GM18511 (cell line): ENCODE measurements around the gene RASA3.
"Not testable (repeated sequence)": the region's sequence is repeated elsewhere in the genome, so short reads cannot be mapped to it uniquely, and the experiment has no call there.

Source experiments
- ATAC-seq: cut with Tn5 transposase; IDR thresholded peaks from one replicate; pipeline ENCODE4 v1.9.1; 2021; ENCODE audit warnings: mild to moderate bottlenecking, moderate library complexity; ENCODE audit not compliant: unreplicated experiment

Gene RASA3

DNA sequence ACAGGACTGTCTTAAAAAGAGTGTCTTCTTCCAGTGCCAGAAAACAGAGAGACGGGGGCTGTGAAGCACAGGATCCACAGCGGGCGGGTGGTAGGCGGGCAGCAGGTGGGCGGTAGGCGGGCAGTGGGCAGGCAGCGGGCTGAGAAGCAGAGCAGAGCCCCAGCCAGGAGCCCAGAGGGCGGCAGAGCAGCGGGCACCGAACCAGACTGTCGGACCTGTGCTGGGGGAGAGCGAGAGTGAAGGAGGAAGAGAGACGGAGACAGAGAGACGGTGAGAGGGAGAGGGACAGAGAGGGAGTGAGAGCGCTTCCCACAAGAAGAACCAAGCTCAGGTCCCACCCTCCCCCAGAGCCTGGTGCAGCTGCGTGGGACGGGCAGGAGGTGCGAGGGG is 30.3 kb downstream of the RASA3 start:
- no peak for ATAC-seq

DNA sequence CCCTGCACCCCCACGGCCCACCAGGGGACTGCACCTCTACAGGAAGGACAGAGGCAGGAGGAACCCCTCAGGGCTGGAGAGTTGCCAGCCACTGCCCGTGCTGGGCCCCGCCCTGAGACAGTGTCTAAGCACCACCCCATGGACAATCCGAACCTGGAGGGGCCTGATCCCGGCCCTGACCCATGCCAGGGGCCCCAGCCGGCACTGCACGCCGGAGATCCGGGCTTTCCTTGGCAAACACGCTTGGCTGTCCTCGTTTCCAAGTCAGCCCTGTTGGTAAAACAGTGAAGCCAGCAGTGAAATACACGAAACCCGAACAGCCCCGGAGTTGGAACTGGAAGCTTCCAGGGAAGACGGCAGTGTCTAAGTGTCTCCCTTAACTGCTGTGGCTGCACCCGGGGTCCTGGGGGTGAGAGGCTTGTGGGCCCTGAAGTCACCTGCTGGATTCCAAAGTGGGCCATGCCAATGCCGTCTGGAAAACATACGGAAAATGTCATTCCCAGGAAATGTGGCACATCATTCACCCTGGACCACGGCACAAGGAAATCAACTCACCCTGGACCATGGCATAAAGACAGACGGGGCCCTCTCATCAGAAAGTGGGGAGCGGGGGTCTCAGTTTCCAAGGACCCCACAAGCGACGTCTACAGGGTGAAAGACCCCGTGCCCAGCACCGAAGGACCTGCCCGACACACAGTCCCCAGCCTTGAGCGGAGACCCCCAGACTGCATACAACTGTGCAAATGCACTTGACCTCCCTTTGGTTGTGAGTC is 30.9 kb downstream of the RASA3 start:
- no peak for ATAC-seq

DNA sequence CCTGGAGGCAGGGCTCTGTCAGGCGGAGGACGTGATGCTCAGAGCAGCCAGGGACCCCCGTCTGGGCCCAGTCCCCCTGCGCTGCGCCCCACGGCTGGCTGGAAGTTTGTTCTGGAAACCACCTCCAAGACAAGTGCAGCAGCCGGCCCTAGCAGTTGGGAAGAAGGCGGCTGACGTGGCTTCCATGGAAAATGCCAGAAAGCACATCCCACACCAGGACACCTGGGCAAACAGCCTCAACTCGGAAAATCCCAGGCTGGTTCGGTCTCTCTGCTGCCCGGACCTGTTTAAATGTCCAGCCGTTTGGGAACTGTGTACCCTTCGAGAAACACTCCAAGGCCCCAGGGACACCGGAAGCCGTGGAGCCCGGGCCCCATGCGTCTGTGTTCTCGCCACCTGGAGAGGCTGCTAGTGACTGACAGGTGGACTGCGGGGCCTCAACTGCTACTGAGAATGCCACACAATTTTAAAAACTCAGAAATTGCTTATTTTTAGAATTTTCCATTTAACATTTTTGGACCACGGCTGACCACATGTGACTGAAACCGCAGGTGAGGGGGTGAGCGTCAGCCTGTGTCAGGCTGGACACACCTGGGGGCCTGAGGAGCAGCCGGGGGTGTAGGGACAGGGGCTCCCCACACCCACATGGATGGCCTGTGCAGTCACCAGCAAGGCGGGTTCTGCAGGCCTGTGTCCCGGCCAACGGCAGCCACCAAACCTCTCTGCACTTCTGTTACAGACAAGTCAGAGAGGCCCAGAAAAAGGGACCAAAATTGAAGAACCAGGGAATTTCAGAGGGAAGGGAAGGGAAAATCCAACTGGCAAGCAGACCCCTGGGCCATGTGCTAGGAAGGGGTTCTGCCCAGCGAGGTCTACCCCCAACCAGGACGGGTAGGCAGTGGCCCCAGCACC is 31.7 kb downstream of the RASA3 start:
- no peak for ATAC-seq

DNA sequence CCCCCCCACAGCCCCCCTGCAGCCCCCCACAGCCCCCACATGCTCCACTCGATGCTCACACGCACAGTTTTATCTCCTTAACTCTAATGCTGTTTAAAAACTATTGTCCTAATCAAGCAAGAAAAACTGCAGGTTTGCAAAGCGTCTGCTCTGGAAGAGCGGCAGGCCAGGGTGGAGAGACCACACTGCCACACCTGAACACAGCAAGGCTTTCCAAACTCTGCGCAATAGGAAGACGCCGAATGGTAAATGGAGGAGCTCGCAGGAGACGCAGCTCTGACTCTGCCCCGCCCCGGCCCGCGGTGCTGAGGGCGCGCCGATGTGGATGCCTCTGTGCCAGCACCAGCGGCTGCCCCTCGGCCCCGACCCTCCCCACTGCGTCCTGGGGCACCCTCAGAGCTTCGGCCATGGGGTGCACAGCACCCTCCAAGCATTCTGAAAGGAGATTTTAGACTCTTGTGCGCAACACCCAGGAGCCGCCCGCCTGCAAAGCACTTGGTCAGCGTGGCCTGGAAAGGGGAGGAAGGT is 32.4 kb downstream of the RASA3 start:
- ATAC-seq: no peak

DNA sequence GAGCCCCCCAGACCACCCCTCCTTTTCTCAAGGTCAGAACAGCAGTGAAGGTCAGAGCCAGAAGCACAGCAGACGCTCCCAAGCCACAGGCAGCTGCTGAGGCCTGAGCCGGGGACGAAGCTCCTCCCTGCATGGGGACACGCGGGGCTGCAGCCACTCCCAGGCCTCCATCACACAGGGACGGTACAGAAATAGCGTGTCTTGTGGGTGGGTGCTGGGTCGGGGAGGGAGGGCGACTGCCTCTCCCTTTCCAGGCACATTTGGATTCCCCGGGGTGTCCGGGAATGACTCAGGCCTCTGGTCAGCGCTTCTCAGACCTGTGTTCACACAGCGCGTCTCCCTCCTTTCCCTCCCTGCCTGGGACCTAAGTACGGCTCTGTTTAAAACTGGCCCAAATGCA is 33.2 kb downstream of the RASA3 start:
- no peak for ATAC-seq

DNA sequence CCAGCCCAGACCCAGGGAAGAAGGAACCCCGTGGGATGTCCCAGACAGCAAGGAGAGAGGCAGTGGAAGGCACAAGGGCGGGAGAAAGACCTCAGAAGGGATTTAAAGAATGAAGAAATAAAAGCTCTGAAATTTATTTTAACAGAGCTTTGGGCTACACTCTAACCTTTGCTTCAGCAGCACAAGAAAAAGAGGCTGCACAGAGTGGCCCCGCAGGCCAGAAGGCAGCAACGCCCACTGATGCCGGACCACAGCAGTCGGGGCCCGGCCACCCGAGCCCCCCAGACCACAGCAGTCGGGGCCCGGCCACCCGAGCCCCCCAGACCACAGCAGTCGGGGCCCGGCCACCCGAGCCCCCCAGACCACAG is 33.8 kb downstream of the RASA3 start:
- ATAC-seq: not testable (repeated sequence)

DNA sequence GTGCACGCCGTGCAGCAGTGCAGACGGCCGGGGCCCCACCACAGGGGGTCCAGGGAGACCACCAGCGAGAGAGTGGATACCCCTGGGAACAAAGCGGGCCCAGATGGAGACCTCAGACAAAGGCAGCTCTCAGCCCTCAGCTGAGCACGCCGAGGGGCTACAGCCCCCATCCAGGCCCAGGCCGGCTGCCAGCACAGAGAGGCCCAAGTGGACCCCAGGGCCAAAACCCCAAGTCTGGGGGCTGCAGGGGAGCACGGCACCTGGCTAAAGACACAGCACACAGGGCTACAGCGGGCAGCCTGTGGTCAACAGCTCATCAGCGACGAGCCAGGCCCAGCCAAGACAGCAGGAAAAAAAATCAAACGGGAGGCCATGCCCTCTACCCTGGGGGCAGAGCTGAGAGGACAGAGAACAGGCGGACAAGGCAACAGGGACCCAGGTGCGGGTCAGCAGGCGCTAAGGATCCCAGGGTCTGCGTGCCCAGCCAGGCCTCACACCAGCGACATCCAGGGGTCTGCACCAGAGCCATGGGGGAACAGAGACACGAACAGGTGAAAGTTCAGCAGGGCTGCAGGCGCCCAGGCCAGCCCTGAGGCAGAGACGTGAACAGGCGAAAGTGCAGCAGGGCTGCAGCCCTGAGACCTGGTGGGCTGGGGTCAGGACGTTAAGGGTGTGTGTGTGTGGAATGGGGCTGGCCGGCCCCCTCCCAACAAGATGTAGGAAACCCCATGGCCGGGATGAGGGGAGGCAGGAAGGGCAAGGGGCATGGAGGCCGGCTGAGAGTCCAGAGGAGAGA is 34.3 kb downstream of the RASA3 start:
- ATAC-seq: no peak

DNA sequence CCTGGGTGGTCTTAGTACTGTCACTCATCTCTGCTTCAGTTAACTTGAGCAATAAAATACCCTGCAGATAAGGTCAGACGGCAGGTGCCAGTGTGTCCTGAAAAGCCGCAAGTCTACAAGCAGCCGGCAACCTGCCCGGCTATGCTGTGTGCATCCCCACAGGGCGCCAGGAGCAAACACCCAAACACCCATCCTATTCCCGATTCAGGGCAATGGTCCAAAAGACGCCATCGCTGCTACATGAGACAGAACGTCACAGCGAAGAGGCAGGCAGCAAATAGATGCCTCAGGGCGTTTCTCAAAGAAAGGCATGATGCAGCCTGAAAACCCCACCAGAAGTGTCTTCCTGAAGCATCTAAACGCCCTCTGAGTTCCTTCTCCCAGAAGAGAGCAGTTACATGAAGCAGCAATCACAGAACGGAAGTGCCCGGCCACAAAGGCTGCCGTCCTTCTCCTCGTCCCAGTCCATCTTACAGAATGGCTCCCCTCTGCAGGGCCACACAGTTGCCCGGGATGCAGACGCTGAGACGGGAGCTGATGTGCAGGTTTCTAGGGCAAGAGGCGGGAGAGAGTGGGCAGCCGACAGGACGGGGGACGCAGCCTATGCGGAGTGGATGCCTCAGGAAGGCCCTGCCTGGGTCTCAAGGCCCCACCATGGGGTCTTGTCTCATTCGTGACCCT is 35.1 kb downstream of the RASA3 start:
- ATAC-seq: no peak

DNA sequence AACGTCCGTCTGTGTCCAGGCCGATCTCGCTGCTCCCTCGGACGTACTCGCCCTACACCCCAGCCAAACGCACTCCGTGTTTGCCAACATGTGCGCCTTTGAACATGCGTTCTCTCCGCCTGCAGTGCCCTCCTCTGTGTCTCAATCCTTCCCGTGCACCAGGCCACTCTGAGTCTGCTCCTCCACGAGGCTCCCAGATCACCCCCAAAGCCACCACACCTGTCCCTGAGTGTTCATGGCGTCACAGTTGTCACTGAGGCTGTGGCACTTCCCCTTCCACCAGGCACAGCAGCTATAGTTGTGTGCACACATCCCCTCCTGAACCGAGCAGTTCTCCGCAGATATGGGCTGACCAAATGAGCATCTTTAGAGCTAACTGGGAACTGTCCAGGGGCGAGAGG is 35.6 kb downstream of the RASA3 start:
- ATAC-seq: no peak

DNA sequence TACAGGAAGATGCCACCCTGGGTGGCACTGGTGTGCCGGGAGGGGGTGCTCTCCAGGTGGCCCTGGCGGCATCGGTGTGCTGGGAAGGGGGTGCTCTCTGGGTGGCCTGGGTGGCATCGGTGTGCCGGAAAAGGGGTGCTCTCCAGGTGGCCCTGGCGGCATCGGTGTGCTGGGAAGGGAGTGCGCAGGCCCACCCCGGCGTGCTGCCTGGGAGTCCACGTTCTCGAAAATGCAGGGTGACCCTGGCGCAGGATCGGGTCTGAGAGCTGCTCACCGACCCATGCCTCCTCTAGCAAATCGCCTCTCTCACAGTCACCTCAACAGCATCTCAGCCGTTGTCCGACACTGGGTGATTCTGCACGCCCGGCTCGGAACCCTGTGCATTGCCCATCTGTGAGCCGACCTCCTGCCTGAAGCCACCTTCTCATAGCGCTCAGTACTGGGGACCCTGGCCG is 36.4 kb downstream of the RASA3 start:
- no peak for ATAC-seq

DNA sequence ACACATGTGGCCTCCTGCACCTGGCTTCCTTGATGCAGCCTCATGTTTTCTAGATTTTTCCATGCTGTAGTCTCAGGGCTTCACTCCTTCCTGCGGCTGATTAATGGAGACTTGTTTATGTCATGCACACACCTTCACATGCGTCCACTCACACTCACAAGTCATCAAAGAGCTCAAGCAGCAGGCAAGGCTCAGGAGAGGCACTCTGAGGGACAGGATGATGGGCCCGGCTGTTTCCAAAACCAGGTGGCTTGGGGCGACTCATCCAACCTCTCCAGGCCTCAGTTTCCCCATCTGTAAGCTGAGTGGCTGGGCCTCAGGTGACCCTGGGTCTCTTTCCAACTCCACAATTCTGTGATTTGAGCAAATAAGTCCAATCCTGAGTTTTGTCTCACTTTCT is 36.9 kb downstream of the RASA3 start:
- ATAC-seq: no peak

DNA sequence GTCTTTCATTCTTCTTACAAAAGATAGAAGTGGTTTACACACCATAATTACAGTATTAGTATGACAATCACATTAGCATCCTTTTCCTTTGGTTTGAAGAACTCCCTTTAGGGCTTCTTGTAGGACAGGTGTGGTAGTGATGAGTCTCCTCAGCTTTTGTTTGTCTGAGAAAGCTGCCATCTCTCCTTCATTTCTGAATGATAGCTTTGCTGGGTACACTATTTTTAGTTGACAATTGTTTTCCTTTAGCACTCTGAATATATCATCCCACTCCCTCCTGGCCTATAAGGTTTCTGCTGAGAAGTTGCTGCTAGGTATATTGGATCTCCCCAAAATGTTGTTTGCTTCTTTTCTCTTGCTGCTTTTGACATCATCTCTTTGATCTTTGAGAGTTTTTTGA is 39.3 kb downstream of the RASA3 start:
- ATAC-seq: no peak

DNA sequence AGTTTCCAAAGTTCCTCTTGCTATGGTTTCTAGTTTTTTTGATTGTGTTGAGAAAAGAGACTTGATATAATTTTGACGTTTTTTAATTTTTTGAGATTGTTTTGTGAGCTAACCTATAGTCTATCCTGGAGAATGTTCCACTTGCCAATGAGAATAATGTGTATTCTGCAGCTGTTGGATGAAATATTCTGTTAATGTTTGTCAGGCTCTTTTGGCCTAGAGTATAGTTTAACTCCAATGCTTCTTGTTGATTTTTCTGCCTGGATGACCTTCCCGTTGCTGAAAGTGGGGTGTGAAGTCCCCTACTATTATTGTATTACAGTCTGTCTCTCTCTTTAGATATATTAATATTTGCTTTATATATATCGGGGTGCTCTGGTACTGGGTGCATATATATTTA is 40.0 kb downstream of the RASA3 start:
- ATAC-seq: no peak

DNA sequence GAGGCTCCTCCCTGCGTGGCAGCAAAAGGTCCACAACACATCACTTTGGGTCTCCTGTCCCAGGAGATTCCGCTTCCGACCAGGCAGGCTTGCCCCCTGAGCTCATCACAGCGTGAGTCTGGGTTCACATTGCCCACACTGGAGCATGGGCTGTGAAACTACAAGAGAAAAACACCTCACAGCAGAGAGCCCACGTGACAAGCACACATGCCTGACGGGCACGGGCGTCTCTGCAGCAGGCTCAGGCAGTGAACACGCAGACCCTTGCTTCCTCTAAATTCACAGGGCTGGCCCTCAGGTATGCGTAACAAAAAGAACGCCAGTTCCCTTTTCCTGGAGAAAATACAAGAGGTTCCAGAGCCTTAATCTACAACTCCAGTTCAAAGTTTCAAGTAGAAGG is 41.9 kb downstream of the RASA3 start:
- ATAC-seq: no peak

DNA sequence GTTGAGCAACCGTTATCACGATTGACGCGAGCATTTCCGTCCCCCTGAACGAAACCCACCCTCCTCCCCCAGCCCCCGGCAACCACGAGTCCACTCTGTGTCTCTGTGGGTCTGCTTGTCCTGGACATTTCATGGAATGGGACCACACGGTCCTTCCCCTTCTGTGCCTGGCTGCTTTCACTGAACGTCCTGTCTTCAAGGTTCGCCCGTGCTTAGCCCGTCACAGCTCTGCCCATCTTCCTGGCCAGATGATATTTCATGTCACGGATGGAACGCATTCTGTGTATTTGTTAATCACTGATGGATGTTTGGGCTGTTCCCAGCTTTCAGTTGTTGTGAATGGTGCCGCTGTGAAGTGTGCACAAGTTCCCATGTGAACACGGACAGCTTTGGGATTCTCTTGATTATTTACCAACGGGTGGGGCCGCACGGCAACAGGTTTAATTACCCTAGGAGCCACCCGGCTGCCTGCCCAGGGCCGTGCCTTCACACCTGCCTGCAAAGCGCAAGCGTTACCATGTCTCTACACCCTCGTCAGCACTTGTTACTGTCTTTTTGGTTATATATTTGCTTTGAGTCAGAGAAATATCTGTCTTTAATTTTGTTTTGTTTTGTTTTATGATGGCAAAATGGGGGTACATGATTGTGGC is 42.5 kb downstream of the RASA3 start:
- ATAC-seq: no peak

DNA sequence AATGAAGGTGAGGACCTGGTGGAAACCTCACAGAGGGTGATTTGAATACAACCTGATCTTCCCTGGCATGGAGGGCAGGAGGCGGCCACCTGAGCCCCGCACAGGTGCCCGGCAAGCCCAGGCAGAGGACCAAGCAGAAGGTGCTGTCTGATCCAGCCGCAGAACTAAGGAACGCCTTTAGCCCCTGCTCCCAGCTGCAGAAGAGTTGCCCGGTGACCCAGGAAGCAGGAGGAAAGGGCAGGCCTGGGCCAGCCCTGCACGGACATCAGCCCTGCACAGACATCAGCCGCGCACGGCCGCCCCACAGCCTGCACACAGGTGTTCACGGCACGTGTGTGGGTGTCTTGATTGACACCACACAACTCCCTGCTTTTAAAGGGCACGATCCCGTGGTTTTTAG is 43.1 kb downstream of the RASA3 start:
- no peak for ATAC-seq

DNA sequence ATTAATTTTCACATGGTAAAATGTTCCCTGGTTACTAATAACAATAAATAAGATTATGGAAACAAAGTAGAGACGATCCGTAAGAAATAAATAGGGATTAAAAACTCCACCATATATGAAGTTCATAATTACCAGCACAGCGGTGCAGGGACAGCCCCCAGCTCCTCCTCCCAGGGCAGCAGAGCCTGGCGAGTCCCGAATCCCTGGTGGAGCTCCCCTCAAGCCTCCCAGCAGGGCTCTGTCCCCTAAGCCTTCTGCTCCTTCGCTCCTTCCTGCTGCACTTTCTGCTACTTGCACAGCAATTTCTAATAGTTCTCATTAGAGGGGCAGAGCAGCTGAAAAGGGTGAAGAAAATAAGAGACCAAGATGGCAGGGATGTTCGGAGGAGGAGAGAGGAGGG is 43.6 kb downstream of the RASA3 start:
- no peak for ATAC-seq

DNA sequence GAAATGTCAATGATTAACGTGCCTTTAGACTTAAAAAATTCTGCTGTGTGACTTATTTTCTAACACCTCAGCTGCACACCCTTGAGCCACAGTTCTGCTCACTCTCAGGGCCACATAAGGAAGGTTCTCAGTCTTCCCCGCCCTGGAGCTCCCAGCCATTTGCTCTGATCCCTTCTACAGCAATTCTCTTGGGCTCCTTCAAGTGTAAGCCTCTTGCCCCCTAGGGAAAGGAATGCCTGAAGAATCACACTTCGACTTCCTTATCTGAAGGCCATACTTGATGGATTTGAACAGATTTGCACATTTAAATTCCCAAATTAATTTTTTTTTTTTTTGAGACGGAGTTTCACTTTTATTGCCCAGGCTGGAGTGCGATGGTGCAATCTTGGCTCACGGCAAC is 44.2 kb downstream of the RASA3 start:
- ATAC-seq: no peak

DNA sequence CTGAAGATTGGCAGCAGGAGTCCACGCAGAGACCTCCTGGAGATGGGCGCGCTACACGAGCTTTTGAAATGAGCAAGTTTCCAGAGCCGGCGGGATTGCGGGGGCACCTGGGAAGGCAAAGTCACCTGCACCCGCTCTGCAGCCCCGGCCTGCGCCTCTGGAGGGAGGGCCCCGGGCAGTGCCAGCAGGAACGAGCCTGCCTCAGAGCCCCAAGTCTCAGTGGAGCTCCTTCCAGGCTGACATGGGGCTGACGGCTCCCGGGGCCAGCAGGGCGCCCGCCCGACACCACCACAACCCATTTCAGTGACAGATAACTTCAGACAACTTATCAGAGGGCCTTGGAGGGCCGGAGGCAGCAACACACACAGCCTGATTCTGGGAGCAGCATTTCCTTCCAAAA is 45.0 kb downstream of the RASA3 start:
- no peak for ATAC-seq
